Breast epithelium (tissue), 3 donors: Measurements from ENCODE around the gene PLCL2.

ENCODE experiments used
- CTCF ChIP-seq, 3 donors: fragments of 450-650 bp; IDR thresholded peaks; one replicate each; pipeline ENCODE4 v1.5.1; 2016 to 2017; ENCODE audit warnings: antibody characterized with exemption in 3 of 3, mild to moderate bottlenecking in 3 of 3, moderate library complexity in 3 of 3
- POLR2A ChIP-seq: fragments of 450-650 bp; IDR thresholded peaks from one replicate; pipeline ENCODE4 v1.6.1; 2016; ENCODE audit warnings: antibody characterized with exemption, mild to moderate bottlenecking, moderate library complexity
- POLR2AphosphoS5 ChIP-seq, 3 donors: sonication (generic); formaldehyde crosslinking; IDR thresholded peaks; one replicate each; pipeline ENCODE4 v1.6.1; 2017; ENCODE audit warnings: antibody characterized with exemption in 3 of 3

DNA sequence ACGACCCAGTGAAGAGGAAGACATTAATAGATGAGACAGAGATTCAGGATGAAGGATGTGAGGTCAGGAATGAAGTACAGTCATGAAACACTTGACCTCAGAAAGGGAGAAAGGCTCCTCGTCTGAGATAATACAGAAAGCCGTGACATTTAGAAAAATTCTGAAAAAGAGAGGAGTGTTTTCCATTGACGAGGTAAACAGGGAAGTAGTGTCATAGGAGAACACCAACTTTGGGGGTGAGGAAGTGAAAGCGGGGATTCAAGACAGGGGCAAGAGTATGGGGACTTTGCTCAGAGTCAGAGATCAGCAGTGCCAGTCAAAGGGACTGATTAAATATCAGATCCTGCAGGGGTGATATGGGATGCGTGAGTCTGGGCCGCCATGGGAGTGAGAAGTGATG lies 160.9 kb downstream of the PLCL2 start:
- TF ChIP-seq CTCF (IDR thresholded peaks at IDR 0.05) (no peak), POLR2AphosphoS5 (IDR thresholded peaks at IDR 0.05) (no peak), POLR2A (no peak)
